Skeletal muscle cell (primary cell): Measurements from ENCODE around the gene HAPSTR1.

Source experiments
- DNase-seq: peaks from one replicate; pipeline ENCODE4 v3.0.0-alpha.2; 2010; ENCODE audit warnings: low read depth
- H3K4me3 ChIP-seq: 2 replicates; pipeline ENCODE4 v1.5.1; 2011; ENCODE audit warnings: low read depth, mild to moderate bottlenecking, control low read depth, low read length, moderate library complexity

Gene HAPSTR1

GRCh38 chr16:9094011-9094846 lies 2.8 kb downstream of the HAPSTR1 start:
- peak overlapping the region; percentile 74 for H3K4me3 ChIP-seq
- DNase-seq: no peak

GRCh38 chr16:9095171-9095570 lies 3.7 kb downstream of the HAPSTR1 start:
- H3K4me3 ChIP-seq: peak overlapping the region; percentile 74
- no peak for DNase-seq

GRCh38 chr16:9095656-9096397 lies 4.4 kb downstream of the HAPSTR1 start:
- no peak for DNase-seq
- H3K4me3 ChIP-seq: peak overlapping the region; percentile 74

DNA sequence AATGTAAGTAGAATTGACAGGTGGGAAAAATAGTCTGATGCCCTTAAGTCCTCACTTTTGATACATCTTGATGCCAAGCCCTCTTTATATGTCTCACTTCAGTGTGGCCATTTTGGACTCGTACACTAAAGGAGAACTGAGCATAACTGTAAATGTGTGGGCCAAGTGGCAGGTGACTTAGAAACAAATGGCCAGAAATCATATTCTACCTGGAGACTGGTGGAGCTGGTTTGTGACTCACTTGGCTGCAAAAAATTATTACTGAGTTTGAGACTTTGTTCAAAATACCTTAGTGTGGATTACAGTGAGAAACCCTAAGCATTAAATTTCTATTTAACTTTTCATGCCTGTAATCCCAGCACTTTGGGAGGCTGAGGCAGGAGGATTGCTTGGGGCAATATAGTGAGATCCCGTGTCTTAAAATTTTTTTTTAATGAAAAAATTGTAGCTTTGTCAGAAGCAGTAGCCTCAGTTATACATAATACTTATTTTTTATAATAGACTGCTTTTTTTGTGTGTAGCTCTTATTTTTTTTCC lies 5.0 kb downstream of the HAPSTR1 start:
- no peak overlapping the region for H3K4me3 ChIP-seq

GRCh38 chr16:9097266-9098219 lies 6.1 kb downstream of the HAPSTR1 start:
- H3K4me3 ChIP-seq: no peak overlapping the region
- DNase-seq: no peak

More for the DNA sequence above, 5.0 kb downstream of the HAPSTR1 start:
- no peak for DNase-seq

DNA sequence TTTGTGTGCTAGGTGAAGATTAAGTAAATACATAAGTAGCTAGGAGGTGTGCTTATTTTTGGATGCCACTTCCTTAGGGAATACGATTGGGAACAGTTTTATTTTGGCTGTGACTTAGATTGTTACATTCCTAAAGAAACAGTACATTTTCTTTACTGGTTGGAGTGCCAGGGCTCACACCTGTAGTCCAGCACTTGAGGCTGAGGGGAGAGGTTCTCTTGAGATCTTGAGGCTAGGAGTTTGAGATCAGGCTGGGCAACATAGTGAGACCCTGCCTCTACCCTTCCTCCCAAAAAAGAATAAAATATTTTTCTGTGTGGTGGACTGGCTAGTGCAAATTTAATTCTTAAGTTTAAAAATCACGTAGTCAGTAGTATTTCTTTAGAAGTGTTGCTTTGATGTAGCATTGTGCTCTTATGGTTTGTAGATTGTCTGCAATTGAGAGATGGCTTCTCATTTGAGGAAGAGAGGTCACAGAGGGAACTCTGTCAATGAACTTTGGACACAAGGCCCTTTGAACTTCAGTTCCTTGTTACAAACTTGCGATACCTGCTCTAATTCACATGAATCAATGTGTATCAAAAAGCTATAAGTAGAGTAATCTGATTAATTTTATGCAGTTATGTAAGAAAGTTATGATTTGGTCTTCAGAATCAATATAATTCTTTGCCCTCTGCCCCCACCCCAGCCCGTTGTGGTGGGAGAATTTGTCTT lies 7.1 kb downstream of the HAPSTR1 start:
- no peak for DNase-seq
- no peak overlapping the region for H3K4me3 ChIP-seq

DNA sequence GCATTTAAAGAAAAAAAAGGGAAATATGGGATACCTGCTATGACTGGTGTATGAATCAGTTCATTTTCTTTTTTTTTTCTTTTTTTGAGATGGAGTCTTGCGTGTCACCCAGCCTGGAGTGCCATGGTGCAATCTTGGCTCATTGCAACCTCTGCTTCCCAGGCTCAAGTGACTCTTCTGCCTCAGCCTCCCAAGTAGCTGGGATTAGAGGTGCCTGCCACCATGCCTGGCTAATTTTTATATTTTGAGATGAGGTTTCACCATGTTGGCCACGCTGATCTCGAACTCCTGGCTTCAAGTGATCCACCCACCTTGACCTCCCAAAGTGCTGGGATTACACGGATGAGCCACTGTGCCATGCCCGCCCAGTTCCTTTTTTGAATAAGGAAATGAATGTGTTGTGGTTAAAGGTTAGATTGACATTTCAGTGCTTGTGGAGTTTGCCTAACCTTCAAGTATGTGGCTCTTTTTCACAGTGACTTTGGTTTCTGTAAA lies 7.7 kb downstream of the HAPSTR1 start:
- no peak overlapping the region for H3K4me3 ChIP-seq
- no peak for DNase-seq

DNA sequence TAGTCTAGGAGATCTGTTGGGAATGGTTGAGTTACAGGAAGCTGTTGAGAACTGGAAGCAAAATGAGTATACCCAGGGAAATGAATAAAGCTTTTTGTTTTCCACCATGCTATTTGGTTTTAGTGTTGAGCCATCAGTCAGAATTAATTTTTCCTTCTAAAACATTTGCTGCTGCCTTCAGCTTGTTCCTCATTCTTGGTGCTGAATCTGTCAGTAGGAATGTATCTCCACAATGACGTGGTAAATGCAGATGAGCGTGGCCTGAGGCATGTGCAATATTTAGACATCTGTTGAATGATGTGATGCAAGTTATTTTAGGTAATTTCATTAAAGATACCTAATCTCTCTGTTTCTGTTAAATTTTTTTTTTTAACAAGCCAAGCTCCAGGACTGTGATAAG lies 10.9 kb downstream of the HAPSTR1 start:
- peak; percentile 56 for DNase-seq
- H3K4me3 ChIP-seq: no peak overlapping the region

DNA sequence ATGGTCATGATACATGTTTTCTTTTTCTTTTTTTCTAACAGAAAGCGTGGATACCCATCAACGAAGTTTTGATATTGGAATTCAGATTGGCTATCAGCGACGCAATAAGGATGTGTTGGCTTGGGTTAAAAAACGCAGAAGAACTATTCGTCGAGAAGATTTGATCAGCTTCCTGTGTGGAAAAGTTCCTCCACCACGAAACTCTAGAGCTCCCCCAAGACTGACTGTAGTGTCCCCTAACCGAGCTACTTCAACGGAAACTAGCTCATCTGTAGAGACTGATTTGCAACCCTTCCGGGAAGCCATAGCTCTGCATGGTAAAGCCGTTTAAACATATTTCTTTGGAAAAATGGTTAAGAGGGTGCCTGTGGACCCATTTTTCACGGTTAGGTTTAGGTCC lies 11.5 kb downstream of the HAPSTR1 start:
- H3K4me3 ChIP-seq: no peak overlapping the region
- no peak for DNase-seq

- DNase-seq: no peak
- H3K4me3 ChIP-seq: no peak overlapping the region
Observed at GRCh38 chr16:9103546-9103945, 12.1 kb downstream of the HAPSTR1 start.

DNA sequence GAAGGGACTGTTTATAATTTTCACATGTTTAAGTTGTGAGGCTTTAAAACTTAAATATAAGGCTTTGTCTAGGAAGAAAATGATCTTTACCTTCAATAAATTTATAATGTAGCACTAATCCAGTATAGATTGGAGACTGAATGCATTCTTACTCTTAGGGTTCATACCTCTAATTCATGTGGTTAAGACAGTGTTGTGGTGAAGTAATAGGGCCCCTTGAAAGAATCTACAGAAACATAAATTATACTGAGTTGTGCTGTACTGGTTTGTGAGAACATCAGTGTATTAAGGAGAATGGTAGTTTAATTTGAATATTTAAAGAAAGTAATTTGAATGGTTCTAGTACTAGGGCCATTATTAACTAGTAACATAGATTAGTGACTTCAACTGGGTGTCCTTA lies 13.7 kb downstream of the HAPSTR1 start:
- no peak for DNase-seq
- H3K4me3 ChIP-seq: no peak overlapping the region

GRCh38 chr16:9107025-9107970 lies 15.9 kb downstream of the HAPSTR1 start:
- no peak for DNase-seq
- no peak overlapping the region for H3K4me3 ChIP-seq

GRCh38 chr16:9109255-9109654 lies 17.8 kb downstream of the HAPSTR1 start:
- H3K4me3 ChIP-seq: no peak overlapping the region
- DNase-seq: no peak

- no peak overlapping the region for H3K4me3 ChIP-seq
- DNase-seq: no peak
Observed at GRCh38 chr16:9112166-9112843, 20.9 kb downstream of the HAPSTR1 start.

DNA sequence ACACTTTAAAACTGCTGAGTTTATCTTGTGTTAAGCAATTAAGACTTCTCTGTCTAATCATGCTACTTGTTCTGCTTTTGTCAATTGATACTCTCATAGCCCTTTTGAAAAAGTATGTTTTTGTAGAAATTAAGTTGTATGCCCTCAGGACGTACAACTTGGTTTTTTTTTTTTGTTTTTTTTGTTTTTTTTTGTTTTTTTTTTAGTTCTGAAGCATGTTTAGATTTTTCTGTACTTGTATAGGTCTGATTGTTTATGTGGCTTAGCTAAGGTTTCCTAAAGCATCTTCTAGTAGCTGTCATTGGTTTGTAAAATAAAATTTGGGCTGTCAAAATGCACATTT lies 21.4 kb downstream of the HAPSTR1 start:
- DNase-seq: no peak
- no peak overlapping the region for H3K4me3 ChIP-seq

- H3K4me3 ChIP-seq: no peak overlapping the region
- no peak for DNase-seq
Observed at GRCh38 chr16:9113707-9114106, 22.3 kb downstream of the HAPSTR1 start.

GRCh38 chr16:9114112-9114511 lies 22.7 kb downstream of the HAPSTR1 start:
- H3K4me3 ChIP-seq: no peak overlapping the region
- DNase-seq: no peak
